ENCODE measurements around the gene MAP1LC3B2.

Gene MAP1LC3B2

DNA sequence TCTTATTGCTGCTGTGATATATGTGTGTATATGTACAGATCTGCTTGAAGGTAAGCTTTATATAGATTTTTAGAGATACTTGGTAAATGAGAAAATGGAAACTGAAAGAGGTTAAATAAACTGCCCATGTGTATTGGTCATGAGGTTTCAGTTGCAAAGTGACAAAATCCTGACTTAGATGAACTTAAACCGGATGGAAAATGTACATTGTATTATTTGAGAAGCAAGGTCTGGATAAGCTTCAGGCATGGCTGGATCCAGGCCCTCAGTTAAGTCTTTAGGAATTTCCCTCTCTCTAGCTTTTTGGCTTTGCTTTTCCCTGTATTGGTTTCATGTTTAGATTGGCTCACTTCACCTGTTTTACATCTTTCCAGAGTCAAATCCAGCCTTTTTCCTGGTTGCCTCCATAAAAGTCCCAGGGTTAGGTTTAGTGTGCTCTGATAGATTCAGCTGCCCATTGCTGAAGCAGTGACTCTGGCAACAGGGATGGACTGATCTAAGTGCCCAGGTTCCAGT is 21.0 kb upstream of the MAP1LC3B2 start:
- DNase-seq (ENCODE audit: low spot score), result no peak

DNA sequence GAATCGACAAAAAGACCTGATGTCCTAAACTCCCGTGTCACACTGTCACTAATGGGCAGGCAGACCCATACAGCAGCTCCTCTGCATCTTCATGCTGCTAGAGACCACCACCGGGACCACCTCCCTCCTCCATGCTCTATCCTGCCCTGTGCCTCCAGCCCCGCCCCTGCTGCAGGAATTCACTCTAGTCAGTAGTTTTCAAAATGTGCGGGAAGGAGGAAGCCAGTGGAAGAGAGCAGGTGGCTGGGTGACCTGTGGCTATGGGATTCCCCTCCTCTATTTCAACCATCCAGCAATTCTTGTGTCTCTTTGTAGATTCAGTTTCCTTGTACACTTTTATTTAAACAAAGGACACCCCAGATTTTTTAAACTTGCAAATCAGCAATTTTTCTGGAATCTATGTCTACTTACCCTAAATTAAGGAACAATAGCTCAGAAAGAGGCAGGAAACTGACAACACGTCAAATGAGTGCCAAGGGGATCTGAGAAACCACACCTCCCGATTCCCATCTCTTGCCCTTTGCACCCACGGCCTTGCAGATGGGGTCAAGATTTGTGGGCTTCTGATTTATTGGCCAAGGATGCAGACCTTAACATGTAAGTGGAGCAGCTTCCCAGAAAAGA is 20.4 kb upstream of the MAP1LC3B2 start:
- DNase-seq (ENCODE audit: low spot score), result no peak

DNA sequence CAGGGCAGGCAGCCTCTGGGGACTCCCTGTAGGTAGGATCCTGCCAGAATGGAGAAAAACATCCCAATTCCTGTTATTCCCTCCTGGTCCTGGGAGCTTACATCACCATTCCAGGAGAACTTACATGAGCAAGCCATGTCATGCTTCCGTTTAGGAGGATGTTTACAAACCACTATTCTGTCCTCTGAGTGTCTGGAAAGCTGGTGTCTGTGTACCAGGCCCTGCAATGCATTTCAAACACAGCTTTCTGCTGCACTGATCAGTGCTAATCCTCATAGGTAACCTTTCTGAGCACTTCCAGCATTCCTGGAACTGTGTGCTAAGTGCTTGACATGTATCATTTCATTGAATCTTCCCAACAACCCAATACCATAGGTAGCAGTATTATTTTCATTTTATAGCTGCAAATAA is 19.8 kb upstream of the MAP1LC3B2 start:
- DNase-seq (ENCODE audit: low spot score), result no peak

DNA sequence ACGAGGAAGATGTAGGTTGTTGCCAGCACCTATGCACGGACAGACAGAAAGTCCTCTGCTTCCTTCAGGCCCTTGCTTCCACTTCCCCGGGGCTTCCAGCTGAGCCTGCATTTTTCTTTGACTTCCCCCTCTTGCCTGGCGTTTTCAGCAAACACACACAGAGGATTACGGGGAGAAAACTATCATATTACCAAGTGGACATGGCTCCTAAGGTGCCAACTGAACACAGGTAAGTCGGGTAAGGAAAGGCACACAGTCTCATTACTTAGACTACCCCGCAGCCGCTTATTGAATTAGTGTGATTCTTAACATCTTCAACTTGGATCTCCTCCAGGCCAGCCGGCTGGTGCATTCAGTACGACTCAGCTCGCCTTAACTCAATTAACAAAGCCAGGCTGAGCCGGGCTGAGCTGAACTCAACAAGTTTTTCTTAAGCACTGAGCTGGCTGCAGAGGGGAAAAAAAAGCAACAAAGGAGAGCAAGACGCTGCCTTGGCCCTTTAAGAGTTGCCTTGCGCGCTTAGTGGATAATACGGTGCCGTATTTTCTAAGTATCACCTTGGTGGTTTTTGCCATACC is 19.2 kb upstream of the MAP1LC3B2 start:
- DNase-seq (ENCODE audit: low spot score), result peak; percentile 52

DNA sequence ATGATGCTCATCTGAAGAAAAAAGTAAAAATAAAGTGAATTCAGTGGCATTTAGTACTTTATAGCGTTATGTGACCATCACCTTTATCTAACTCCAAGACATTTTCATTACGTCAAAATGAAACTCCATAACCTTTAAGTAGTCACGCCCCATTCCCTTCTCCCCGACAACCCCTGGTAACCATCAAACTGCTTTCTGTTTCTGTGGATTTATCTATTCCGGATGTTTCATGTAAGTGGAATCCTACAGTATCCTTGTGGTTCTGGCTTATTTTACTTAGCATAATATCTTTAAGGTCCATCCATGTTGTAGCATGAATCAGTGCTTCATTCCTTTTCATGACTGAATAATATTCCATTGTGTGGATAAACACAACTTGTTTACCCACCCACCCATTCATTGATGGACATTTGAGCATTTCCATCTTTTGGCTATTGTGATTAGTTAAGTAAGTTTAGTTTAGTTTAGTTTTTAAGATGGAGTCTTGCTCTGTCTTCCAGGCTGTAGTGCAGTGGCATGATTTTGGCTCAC is 18.5 kb upstream of the MAP1LC3B2 start:
- no peak for DNase-seq (ENCODE audit: low spot score)

DNA sequence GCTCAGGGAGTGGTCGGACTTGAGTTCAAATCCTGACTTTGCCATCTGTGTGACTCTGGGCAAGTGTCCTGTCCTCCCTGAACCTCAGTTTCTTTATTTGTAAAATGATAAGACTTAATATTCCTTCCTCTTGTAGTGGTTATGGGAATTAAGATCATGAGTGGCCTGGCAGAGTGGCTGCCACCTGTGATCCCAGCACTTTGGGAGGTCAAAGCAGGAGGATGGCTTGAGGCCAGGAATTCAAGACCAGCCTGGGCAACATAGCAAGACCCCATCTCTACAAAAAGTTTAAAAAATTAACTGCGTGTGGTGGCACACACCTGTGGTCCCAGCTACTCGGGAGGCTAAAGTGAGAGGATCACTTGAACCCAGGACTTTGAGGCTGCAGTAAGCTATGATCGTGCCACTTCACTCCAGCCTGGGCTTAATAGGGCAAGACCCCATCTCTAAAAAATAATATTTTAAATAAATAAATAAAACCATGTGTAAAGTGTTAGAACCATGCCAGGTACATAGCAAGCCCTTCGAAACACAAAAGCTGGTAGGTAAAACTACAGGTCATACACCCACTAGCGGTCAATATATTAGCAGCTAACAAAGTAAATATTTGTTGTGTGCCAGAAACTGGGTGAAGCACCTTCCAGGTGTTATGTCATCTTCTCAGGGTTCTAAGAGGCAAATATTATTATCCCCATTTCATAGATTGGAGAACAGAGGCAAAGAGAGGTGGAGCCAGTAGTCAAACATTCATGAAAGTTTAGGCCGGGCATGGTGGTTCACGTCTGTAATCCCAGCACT is 17.4 kb upstream of the MAP1LC3B2 start:
- no peak for DNase-seq (ENCODE audit: low spot score)

DNA sequence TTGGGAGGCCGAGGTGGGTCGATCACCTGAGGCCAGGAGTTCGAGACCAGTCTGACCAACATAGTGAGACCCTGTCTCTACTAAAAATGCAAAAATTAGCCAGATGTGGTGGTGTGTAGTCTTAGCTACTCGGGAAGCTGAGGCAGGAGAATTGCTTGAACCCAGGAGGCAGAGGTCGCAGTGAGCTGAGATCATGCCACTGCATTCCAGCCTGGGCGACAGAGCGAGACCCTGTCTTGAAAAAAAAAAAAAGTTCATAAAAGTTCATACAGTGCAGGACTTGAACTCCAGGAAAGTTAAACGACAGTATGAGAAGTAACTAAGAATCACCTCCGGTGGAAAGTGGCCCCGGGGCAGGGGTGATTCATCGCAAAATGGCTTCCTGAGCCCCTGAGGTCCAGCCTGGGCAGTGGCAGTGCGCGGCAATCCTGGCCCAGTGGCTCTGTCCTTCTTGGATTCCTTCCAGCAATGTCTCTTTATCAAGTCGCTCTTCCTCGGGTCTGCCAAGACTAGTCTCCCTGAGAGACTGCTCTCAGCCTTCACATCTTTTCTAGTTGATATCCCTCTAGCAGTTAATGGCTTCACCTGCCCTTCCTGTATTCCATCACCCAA is 16.7 kb upstream of the MAP1LC3B2 start:
- no peak for DNase-seq (ENCODE audit: low spot score)

DNA sequence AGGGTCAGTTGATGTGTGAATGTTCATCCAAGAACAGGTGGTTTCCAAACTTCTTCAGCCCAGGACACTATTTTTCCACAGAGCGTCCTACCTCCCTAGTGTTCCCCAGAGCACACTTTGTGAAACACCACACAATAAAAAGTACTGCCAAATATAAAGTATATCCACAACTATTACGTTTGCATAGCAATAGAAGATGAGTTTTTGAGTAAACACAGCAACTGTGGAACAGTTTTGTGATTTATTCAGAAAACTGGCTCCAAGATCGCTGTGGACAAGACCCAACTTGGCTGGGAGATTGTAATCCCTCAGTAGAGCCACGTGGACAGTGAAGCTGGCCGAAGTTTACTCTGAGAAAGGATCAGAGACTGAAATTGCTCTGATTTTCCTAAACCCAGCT is 14.5 kb upstream of the MAP1LC3B2 start:
- no peak for DNase-seq (ENCODE audit: low spot score)

DNA sequence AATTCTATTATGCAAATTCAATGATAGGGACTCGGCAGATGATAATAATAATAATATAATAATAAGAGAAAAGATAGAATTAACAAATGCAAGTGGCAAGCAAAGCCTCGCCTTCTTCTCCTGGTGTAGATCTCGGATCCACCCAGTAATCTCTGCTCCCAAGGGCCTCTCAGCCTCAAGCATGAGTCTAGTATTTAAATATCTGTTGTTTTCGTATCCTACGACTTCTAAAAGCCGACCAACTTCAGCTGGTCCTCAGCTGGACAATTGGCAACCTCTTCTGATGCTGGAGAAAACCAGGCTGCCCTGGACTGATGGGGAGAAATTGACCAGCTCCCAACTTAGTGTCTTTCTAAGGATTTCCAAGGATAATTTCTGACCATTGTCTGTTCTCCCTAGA is 14.0 kb upstream of the MAP1LC3B2 start:
- DNase-seq (ENCODE audit: low spot score), result no peak

DNA sequence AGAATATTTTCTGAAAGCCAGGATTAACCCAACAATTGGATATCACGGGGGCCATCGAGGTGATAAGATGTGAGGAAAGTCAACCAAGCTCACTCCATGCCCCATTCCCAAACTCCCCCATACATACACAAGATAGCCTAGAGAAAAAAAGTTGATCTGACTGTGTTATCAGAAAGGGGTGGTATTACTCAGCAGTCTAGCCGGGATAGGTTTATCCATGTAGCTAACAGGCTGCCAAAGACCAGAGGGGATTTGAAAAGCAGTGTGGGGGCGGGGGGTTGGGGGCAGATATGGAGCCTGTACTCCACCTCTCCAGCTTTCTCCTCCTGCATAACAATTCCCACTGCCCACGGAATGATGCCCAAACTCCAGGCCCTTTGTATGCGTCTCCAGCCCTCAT is 13.2 kb upstream of the MAP1LC3B2 start:
- DNase-seq (ENCODE audit: low spot score), result no peak

DNA sequence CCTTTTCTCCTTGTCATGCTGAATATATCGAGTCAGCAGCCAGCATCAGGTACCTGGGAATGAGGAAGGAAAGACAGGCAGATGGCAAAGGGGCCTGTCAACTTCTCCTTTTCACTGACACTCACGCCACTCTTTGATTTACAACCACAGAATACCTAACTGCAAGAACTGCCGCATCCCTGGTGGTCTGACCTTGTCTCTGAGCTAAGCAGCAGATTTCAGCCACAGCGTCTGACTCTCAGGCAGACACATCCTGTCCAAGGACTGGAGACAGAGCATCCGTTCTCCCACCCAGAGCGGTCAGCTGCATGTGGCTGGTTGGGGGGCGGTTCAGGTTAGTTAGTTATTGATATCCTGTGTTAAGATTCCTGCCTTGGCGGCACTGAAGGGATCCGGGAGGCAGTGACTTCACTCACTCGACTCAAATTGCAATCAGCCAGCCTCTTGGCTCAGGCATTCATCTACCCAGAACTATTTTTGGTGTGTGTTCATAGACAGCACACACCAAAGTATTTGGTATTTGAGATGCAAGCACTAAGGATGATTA is 11.2 kb upstream of the MAP1LC3B2 start:
- DNase-seq (ENCODE audit: low spot score), result no peak

DNA sequence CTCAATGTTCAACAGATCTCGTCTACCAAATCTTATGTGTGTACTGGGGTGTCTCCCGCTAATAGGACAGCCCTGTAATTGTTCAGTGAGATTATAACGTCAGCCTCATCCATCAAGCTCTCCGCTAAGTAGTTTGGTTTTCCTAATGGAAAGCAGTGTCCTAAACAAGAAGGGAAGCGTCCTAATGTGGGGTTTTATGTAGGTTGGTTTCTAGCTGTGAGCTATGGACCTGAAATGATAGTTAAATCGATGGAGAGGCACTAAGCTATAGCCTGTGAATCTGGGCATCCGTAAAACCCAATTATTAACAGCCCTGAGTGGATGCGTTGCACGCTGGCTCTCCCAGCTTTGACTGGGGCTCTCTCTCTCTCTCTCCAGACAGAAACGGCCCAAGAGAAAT is 9.2 kb upstream of the MAP1LC3B2 start:
- no peak for DNase-seq (ENCODE audit: low spot score)

DNA sequence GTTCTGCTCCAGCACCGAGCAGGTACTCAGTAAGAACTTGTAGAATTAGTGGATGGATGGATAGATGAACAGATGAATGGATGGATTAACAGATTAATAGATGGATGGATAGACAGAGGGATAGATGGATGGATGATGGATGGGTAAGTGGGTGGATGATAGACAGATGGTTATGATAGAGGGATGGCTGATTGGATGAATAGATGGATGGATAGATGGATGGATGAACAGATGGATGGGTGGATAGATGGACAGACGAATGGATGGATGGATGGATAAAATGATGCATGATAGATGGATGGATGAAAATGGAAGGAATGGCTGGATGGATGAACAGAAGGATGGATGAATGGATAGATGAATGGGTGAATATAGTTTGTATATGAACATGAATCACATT is 8.0 kb upstream of the MAP1LC3B2 start:
- no peak for DNase-seq (ENCODE audit: low spot score)

DNA sequence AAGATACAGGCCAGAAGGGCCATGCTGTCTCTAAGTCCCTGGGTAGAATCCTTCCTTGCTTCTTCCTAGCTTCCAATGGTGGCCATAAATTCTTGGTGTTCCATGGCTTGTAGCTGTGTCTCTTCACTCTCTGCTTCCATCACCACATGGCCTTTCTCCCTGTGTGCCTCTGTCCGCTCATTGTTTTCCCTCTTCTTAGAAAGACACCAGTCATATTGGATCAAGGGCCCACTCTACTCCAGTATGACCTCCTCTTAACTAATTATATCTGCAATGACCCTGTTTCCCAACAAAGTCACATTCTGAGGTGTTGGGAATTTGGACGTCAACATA is 7.6 kb upstream of the MAP1LC3B2 start:
- DNase-seq (ENCODE audit: low spot score), result no peak

DNA sequence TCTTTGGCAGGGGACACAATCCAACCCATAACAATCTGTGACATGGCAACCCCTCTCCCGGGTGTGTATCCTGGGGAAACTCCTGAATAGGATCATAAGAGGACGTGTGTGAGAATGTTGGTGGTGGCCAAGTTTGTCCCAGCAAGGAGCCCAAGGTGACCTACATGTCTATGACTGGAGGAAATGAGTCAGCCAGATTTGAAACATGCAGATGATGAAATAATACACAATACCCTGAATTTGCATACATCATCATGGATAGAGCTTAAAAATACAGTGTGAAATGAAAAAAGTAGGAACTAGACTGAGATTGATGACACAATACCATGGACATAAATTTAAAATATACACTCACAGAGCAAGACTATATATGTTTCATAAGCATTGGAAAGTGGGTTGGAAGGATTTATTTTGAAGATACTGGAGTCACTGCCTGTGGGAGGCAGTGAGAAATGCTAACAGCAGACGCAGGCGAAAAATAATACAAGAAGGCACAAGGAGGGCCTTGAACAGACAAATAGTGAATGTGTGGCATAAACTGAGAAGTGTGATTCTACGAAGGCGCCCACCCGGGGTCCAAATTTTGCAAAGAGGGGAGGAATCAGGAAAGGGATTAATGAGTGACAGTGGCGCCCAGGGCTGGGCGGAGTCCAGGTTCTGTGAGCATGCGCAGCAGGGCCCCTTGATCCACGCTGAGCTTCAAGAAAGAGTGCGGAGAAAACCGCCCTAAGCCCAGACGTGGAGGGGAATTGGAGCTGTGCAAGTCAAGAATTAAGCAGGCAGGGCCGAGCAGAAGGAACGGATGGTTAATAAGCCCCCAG is 7.0 kb upstream of the MAP1LC3B2 start:
- no peak for DNase-seq (ENCODE audit: low spot score)

DNA sequence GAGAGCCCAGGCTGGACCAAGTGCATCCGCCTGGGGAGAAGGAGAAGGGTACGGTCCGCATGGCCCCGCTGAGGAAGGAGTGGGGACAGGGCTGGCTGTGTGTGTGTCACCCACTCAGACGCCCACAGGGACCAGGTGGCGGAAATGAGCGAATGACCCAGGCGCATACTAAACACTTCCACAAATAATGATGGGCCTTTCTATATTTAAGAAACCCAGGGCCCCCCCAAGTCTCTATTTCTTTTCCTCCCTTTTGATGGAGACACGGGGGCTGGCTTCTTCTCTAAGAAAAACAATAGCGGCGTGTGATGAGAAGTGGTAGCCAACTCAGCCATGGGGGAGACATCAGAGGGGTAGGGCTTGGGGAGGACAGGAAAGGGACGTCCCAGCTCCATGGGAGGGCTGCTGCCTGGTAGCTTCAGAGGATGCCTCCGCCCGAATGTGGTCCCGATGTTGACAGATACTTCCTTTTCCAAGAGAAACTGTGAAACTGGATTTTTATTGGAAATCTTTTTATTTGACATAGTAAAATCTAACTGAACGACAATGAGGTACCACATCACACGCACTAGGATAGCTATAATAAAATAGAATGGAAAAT is 6.3 kb upstream of the MAP1LC3B2 start:
- no peak for DNase-seq (ENCODE audit: low spot score)

DNA sequence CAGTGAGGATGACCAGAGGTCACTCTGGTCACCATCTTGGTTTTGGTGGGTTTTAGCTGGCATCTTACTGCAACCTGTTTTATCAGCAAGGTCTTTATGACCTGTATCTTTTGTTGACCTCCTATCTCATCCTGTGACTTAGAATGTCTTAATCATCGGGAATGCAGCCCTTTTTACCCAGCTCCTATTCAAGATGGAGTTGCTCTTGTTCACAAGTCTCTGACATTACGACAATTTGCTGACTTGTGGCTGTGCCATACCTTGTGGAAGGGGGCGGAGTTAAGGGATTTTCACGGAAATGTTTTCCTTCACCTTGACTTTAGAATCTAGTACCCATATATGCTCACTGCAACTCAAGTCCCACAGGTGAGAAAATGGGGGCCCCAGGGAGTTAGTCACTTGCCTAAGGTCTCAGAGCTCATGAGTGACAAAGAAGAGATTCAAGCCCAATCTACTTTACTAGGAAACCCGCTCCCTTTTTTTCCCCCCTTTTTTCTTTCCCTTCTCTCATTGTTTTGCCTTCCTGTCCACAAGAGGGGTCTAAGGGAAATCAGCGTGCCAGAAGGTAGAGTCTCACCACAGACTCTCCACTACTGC is 2.7 kb upstream of the MAP1LC3B2 start:
- no peak for DNase-seq (ENCODE audit: low spot score)

DNA sequence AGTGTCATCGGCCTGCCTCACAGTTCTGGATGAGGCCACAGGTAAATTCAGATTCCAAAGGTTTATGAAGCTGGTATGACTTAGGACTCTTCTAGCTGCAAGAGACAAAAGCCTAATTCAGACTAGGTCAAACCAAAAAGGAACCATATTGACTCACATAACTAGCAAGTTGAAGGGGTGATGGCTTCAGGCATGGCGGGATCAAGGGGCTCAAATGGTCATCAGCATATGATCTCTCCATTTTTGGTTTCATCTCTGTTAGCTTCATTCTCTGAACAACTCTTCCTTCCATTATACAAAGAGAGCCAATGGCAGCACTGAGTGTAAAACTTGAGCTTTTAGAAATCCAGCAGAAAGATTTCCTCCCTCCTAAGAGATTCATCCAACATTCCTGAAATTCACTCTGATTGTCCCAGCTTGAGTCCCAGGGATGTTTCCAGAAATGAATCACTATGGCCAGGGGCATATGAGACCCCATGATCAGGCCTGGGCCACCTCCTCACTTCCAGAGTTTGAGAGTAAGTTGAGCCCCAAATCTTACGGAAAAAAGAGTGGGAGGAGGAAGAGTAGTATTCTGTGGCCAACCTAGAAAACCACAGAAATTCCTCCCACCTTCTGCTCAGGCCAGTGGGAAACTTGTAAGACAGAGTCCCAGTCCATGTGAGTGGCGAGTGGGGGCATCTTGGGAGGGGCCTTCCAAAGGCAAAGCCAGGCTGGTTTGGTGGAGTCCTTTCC is 2.0 kb upstream of the MAP1LC3B2 start:
- no peak for DNase-seq (ENCODE audit: low spot score)

DNA sequence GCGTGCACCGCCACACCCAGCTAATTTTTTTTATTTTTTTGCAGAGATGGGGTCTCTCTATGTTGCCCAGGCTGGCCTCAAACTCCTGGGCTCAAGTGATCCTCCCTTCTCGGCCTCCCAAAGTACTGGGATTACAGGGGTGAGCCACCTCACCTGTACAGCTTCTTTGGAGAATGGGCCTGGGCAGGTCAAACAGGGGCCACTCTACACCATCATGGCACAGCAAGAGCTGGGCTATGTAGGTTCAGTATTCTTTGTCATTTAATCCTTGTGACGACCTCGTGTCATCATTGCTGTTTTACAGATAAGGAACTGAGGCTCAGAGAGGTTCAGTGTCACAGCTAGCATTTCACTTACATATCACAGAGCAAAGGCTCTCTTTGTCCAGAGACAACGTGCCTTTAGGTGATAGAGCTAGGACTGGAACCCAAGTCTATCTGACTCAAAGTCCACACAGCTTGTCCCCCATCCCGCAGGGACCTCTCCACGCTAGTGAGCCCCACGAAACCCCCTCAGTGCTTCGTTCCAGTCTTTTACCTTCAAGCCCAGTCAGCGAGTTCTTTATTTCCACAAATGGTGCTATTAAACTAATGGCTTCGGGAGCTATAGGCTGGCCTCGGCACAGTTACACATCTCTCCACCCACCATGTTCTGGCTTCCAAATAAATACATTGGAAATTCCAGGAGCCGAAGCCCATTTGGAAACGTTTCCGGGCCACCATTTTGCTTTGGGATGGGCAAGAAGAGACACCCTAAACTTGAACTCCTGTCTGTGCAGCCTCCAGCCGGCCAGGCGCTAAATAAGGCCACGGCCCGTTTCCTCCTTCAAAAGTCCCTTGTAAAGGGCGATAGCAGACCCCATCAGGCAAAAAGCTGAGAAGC is 660 bp upstream of the MAP1LC3B2 start:
- DNase-seq (ENCODE audit: low spot score), result no peak
